GM10248 (cell line): Measurements from ENCODE around the gene NINJ1.
A peak's percentile ranks its signal among the peaks of the same experiment; 100 is the strongest.

Source experiments
- CTCF ChIA-PET: fragments of 300-600 bp; sonication (Branson Sonifier 250); formaldehyde crosslinking; extraction: SDS; loops from one replicate; lab custom pipeline; 2021; ENCODE audit warnings: antibody characterized with exemption; lab: Yijun Ruan, JAX
- POLR2A ChIA-PET: fragments of 350-650 bp; sonication (Branson Sonifier 250); formaldehyde crosslinking; extraction: SDS; loops from one replicate; lab custom pipeline; 2020; ENCODE audit warnings: antibody characterized with exemption; lab: Yijun Ruan, JAX
- DNase-seq: peaks from one replicate; pipeline ENCODE4 v3.0.0; 2012; ENCODE audit errors: extremely low spot score
- TF ChIP-seq, protein P1 (sequence below): IDR thresholded peaks from 2 replicates; pipeline ENCODE4 v1.5.1; 2012; ENCODE audit warnings: mild to moderate bottlenecking, low read depth; ENCODE audit errors: extremely low read depth, missing control alignments, control extremely low read depth

NINJ1 gene

DNA sequence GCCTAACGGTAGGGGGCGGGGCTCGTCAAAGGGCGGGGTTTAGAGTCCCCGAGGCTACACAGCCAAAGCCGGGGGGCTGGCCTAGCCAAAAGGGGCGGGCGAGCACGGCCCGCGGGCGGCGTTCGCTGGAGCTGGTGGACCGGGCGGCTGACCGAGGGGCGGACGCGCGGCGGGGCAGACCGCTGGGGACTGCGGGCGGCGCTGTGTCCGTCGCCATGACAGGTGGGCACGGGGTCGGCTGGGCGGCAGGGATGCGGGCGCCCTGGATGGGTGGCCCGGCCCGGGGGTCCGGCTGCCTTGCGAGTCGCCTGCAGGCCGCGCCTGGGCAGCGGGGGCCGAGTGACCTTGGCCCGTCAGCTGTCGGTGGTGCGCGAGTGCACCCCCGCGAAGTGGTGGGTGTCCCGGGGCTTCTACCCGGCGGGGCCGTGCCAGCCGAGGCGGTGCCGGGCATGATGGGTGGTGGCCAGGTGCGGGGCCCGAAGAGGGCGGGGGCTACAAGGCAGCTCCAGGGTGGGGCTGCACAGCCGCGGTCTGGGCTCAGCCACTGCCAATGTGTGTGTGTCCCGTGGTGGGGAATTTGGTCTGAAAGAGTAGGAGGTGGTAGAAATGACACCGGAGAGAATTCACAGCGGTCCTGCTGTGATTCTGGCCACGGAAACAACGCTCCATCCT, 37.8 kb downstream of the NINJ1 start, which contains the start of gene CARD19:
Gene CARD19 (plus strand): TSS at position 87 of the 672 bp plus-strand sequence. CDS start 129 bp downstream, at position 216.
- TF ChIP-seq, protein P1, sequence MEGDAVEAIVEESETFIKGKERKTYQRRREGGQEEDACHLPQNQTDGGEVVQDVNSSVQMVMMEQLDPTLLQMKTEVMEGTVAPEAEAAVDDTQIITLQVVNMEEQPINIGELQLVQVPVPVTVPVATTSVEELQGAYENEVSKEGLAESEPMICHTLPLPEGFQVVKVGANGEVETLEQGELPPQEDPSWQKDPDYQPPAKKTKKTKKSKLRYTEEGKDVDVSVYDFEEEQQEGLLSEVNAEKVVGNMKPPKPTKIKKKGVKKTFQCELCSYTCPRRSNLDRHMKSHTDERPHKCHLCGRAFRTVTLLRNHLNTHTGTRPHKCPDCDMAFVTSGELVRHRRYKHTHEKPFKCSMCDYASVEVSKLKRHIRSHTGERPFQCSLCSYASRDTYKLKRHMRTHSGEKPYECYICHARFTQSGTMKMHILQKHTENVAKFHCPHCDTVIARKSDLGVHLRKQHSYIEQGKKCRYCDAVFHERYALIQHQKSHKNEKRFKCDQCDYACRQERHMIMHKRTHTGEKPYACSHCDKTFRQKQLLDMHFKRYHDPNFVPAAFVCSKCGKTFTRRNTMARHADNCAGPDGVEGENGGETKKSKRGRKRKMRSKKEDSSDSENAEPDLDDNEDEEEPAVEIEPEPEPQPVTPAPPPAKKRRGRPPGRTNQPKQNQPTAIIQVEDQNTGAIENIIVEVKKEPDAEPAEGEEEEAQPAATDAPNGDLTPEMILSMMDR = no peak
- no peak for DNase-seq
- POLR2A ChIA-PET = interaction anchor here (0.6 kb wide), 1 partner anchor 333 kb away, joined by 3 read pairs; no protein-coding TSS in a partner anchor
- CTCF ChIA-PET = interaction anchor here (1.0 to 5.7 kb wide), 3 partner anchors 12 to 470 kb away, joined by 3 to 51 read pairs (median 5); partner anchors contain the start of gene NINJ1

- peak; percentile 100 for DNase-seq
- TF ChIP-seq, protein P1 = no peak
- ChIA-PET POLR2A (interaction anchor here (1.2 to 1.3 kb wide), 2 partner anchors 25 to 35 kb away, joined by 3 to 5 read pairs; no protein-coding TSS in a partner anchor), CTCF (interaction anchor here (1.0 to 5.7 kb wide), 6 partner anchors 9 to 471 kb away, joined by 3 to 51 read pairs (median 3); partner anchors contain the start of gene NINJ1)
Measured at GRCh38 chr9:93095205-93096130, 38.6 kb downstream of the NINJ1 start.

DNA sequence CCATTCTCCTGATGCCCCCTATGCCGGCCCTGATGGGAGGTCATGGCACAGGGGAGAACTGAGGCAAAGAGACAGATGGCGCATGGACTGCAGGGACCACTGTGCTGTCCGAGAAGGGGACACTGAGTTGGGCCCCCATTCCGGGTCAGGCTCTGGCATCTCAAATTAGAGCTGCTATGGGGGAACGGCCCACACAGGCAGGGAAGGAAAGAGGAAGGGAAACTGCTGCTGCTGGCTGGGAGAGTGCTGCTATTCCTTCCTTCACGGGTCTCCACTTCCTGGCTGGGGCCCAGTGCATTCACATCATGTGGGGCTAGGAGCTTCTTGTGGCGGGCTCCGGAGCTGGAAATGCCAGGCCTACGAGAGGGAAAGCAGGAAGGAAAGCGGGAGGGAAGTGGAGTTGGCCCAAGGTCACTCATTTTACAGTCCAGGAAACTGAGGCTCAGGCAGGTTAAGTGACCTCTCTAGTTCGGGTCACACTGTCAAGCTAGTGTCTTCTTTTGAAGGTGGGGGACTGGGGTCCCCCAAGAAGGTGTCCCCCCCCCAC, 39.3 kb downstream of the NINJ1 start:
- TF ChIP-seq, protein P1 = no peak
- no peak for DNase-seq
- ChIA-PET CTCF (interaction anchor here (1.0 to 5.7 kb wide), 4 partner anchors 10 to 34 kb away, joined by 3 to 51 read pairs (median 3); no protein-coding TSS in a partner anchor), POLR2A (interaction anchor here (1.2 to 1.3 kb wide), 2 partner anchors 26 to 34 kb away, joined by 3 to 5 read pairs; no protein-coding TSS in a partner anchor)

DNA sequence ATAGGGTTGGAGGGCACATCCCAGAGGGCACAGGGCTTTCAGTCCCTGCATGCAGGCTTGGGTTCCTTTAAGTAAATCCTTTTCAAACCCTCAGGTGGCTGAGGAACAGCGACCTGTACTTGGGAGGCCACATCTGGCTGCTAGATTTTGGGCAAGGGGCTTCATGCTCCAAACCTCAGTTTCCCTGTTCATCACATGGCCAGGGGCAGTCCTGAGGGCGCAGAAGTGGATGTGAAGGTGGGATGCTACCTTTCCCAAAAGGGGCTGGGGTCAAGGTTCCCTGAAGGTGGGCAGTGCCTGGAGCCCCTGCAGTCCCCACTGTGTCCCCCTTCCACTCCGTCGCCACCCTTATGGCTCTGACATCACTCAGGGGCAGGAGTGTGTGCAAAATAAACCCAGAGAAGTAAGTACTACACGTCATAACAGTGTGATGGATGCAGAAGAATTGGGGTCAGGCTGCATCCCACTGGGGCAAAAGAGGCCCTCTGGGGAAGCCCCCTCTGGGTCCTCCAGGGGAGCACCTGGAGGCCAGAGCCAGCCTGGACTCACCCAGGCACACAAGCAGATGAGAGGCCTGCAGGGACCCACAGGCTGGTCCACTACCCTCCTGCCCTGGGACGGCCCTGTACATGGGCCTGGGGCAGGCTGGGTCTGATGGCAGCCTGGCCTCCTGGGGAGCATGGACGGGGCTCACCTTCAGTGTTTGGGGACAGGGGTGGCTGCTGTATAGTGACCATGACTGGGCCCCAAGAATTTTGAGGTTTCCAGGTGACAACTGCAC, 40.0 kb downstream of the NINJ1 start:
- TF ChIP-seq, protein P1 = no peak
- POLR2A ChIA-PET = no interaction called here
- CTCF ChIA-PET = interaction anchor here (5.7 kb wide), 1 partner anchor 14 kb away, joined by 51 read pairs; no protein-coding TSS in a partner anchor
- no peak for DNase-seq

DNA sequence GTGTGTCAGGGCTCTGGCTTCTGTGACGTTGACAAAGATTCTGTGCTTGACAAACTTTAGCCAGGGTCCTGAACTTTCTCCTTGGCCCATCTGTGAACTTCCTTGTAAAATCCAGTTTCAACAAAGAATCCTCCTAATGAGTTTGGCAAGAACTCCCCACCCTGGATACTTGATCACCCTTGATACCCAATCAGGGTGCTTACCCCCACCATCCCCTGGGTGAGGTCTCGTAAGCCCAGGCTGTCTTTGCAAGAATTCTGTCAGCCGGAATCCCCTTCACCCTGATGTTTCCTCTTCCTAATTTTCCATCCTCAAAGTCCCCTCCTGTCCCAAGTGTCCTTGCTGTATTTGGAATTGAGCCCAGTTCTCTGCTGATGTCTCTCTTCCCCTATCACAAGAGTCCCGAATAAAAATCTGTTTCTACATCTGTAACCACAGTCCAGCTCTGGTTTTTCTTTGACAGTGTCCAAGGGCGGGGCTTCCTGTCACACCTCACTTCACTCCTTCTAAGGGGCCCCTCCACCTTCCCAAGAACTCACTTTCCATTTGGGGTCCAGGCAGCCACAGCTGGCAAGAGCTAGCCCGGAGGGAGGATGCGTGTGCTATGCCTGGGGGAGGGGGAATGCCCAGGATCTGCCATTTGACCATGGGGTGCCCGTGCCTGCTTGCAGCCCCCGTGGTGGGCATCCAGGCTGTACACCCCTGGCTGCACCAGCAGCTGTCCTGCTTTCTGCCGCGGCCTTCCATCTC, 40.7 kb downstream of the NINJ1 start:
- DNase-seq = no peak
- TF ChIP-seq, protein P1 = no peak
- POLR2A ChIA-PET = interaction anchor here (0.7 kb wide), 1 partner anchor 29 kb away, joined by 3 read pairs; no protein-coding TSS in a partner anchor
- CTCF ChIA-PET = interaction anchor here (1.0 kb wide), 1 partner anchor 14 kb away, joined by 4 read pairs; no protein-coding TSS in a partner anchor
